ENCODE data around the gene MEIOB.

- TF ChIP-seq, protein P1, sequence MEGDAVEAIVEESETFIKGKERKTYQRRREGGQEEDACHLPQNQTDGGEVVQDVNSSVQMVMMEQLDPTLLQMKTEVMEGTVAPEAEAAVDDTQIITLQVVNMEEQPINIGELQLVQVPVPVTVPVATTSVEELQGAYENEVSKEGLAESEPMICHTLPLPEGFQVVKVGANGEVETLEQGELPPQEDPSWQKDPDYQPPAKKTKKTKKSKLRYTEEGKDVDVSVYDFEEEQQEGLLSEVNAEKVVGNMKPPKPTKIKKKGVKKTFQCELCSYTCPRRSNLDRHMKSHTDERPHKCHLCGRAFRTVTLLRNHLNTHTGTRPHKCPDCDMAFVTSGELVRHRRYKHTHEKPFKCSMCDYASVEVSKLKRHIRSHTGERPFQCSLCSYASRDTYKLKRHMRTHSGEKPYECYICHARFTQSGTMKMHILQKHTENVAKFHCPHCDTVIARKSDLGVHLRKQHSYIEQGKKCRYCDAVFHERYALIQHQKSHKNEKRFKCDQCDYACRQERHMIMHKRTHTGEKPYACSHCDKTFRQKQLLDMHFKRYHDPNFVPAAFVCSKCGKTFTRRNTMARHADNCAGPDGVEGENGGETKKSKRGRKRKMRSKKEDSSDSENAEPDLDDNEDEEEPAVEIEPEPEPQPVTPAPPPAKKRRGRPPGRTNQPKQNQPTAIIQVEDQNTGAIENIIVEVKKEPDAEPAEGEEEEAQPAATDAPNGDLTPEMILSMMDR (IDR thresholded peaks at IDR 0.05; ENCODE audit: poor library complexity): no peak
- no peak for TF ChIP-seq EZH2phosphoT487 (IDR thresholded peaks at IDR 0.05; ENCODE audit: low read depth, severe bottlenecking, unreplicated experiment)
- no peak for TF ChIP-seq EZH2 (IDR thresholded peaks at IDR 0.05; ENCODE audit: borderline replicate concordance)
Measured at GRCh38 chr16:1786242-1787055, 85.5 kb downstream of the MEIOB start.

Measured in hepatocyte (in vitro differentiated cells).